Measurements from ENCODE around the gene PPP1R9A. TPM values are rescaled to one million over a fixed set of nuclear protein-coding genes. Genes with fewer than 3 reads are reported as not detected.

PPP1R9A gene
- total and polyA plus RNA-seq, 4 donors: 1.2 to 12.0 (median 4.5) TPM

GRCh38 chr7:95213809-95214492 lies 306.6 kb downstream of the PPP1R9A start:
- peak; percentile 97 for ATAC-seq (ENCODE audit: low FRiP score)
- H3K36me3 ChIP-seq (ENCODE audit: control insufficient read depth in 1 of 2, insufficient read depth in 2 of 2, low read length in 1 of 2): no peaks in the 10 kb centered on the region
- no peak overlapping the region for H3K4me3 ChIP-seq (ENCODE audit: low read length in 2 of 2)
- H3K27ac ChIP-seq (ENCODE audit: low read depth in 1 of 2, low read length in 2 of 2): peak overlapping the region; percentile 57 to 79
- intact Hi-C loops (cut with DNase I): no loop called here
- WGBS, 2 donors: 5 to 8% methylated on average over 6 of the region's 6 CpGs
- H3K4me1 ChIP-seq (ENCODE audit: control insufficient read depth in 1 of 2, insufficient read depth in 2 of 2, low read length in 2 of 2): peaks cover 0 to 4% of the 10 kb centered on the region in 2 donors
- no peaks in the 10 kb centered on the region for H3K9me3 ChIP-seq (ENCODE audit: control insufficient read depth, low read length)
- H3K27me3 ChIP-seq (ENCODE audit: control insufficient read depth in 1 of 2, insufficient read depth in 2 of 2, low read length in 1 of 2): no peaks in the 10 kb centered on the region
- peak; percentile 85 to 91 for DNase-seq

GRCh38 chr7:95219721-95220120 lies 312.3 kb downstream of the PPP1R9A start:
- intact Hi-C loops (cut with DNase I): no loop called here
- Histone ChIP-seq H3K36me3 (ENCODE audit: control insufficient read depth in 1 of 2, insufficient read depth in 2 of 2, low read length in 1 of 2) (no peaks in the 10 kb centered on the region), H3K27me3 (ENCODE audit: control insufficient read depth in 1 of 2, insufficient read depth in 2 of 2, low read length in 1 of 2) (no peaks in the 10 kb centered on the region), H3K27ac (ENCODE audit: low read depth in 1 of 2, low read length in 2 of 2) (no peak overlapping the region), H3K4me1 (ENCODE audit: control insufficient read depth in 1 of 2, insufficient read depth in 2 of 2, low read length in 2 of 2) (no peaks in the 10 kb centered on the region), H3K9me3 (ENCODE audit: control insufficient read depth, low read length) (no peaks in the 10 kb centered on the region), H3K4me3 (ENCODE audit: low read length in 2 of 2) (no peak overlapping the region)
- DNase-seq (no peak), ATAC-seq (ENCODE audit: low FRiP score) (no peak)
- WGBS, 2 donors: 68 to 71% methylated on average over 2 of the region's 2 CpGs

GRCh38 chr7:95220328-95220727 lies 312.9 kb downstream of the PPP1R9A start:
- Histone ChIP-seq H3K4me3 (ENCODE audit: low read length in 2 of 2) (no peak overlapping the region), H3K9me3 (ENCODE audit: control insufficient read depth, low read length) (no peaks in the 10 kb centered on the region), H3K27me3 (ENCODE audit: control insufficient read depth in 1 of 2, insufficient read depth in 2 of 2, low read length in 1 of 2) (no peaks in the 10 kb centered on the region), H3K4me1 (ENCODE audit: control insufficient read depth in 1 of 2, insufficient read depth in 2 of 2, low read length in 2 of 2) (no peaks in the 10 kb centered on the region), H3K27ac (ENCODE audit: low read depth in 1 of 2, low read length in 2 of 2) (no peak overlapping the region), H3K36me3 (ENCODE audit: control insufficient read depth in 1 of 2, insufficient read depth in 2 of 2, low read length in 1 of 2) (no peaks in the 10 kb centered on the region)
- 83 to 85% methylated on average over 3 of the region's 3 CpGs for WGBS, 2 donors
- intact Hi-C loops (cut with DNase I): no loop called here
- ATAC-seq (ENCODE audit: low FRiP score) (no peak), DNase-seq (no peak)

GRCh38 chr7:95225301-95225700 lies 317.9 kb downstream of the PPP1R9A start:
- intact Hi-C loops (cut with DNase I): no loop called here
- DNase-seq (no peak), ATAC-seq (ENCODE audit: low FRiP score) (no peak)
- Histone ChIP-seq H3K27ac (ENCODE audit: low read depth in 1 of 2, low read length in 2 of 2) (no peak overlapping the region), H3K36me3 (ENCODE audit: control insufficient read depth in 1 of 2, insufficient read depth in 2 of 2, low read length in 1 of 2) (no peaks in the 10 kb centered on the region), H3K4me1 (ENCODE audit: control insufficient read depth in 1 of 2, insufficient read depth in 2 of 2, low read length in 2 of 2) (no peaks in the 10 kb centered on the region), H3K4me3 (ENCODE audit: low read length in 2 of 2) (no peak overlapping the region), H3K9me3 (ENCODE audit: control insufficient read depth, low read length) (peaks cover 2% of the 10 kb centered on the region), H3K27me3 (ENCODE audit: control insufficient read depth in 1 of 2, insufficient read depth in 2 of 2, low read length in 1 of 2) (no peaks in the 10 kb centered on the region)
- 88 to 97% methylated on average over 2 of the region's 2 CpGs for WGBS, 2 donors

- intact Hi-C loops (cut with DNase I): no loop called here
- no peak overlapping the region for H3K27ac ChIP-seq (ENCODE audit: low read depth in 1 of 2, low read length in 2 of 2)
- DNase-seq (no peak), ATAC-seq (ENCODE audit: low FRiP score) (no peak)
- no peak overlapping the region for H3K4me3 ChIP-seq (ENCODE audit: low read length in 2 of 2)
- H3K36me3 ChIP-seq (ENCODE audit: control insufficient read depth in 1 of 2, insufficient read depth in 2 of 2, low read length in 1 of 2): no peaks in the 10 kb centered on the region
- H3K4me1 ChIP-seq (ENCODE audit: control insufficient read depth in 1 of 2, insufficient read depth in 2 of 2, low read length in 2 of 2): no peaks in the 10 kb centered on the region
- H3K27me3 ChIP-seq (ENCODE audit: control insufficient read depth in 1 of 2, insufficient read depth in 2 of 2, low read length in 1 of 2): no peaks in the 10 kb centered on the region
- peaks cover 2% of the 10 kb centered on the region for H3K9me3 ChIP-seq (ENCODE audit: control insufficient read depth, low read length)
- 90 to 93% methylated on average over 5 of the region's 5 CpGs for WGBS, 2 donors
These were observed 321.9 kb downstream of the PPP1R9A start for GRCh38 chr7:95229301-95229700.

- intact Hi-C loops (cut with DNase I): no loop called here
- no peak overlapping the region for H3K4me3 ChIP-seq (ENCODE audit: low read length in 2 of 2)
- DNase-seq (no peak), ATAC-seq (ENCODE audit: low FRiP score) (no peak)
- H3K4me1 ChIP-seq (ENCODE audit: control insufficient read depth in 1 of 2, insufficient read depth in 2 of 2, low read length in 2 of 2): no peaks in the 10 kb centered on the region
- WGBS, 2 donors: 54 to 56% methylated on average over 3 of the region's 3 CpGs
- no peaks in the 10 kb centered on the region for H3K27me3 ChIP-seq (ENCODE audit: control insufficient read depth in 1 of 2, insufficient read depth in 2 of 2, low read length in 1 of 2)
- H3K9me3 ChIP-seq (ENCODE audit: control insufficient read depth, low read length): no peaks in the 10 kb centered on the region
- no peak overlapping the region for H3K27ac ChIP-seq (ENCODE audit: low read depth in 1 of 2, low read length in 2 of 2)
- no peaks in the 10 kb centered on the region for H3K36me3 ChIP-seq (ENCODE audit: control insufficient read depth in 1 of 2, insufficient read depth in 2 of 2, low read length in 1 of 2)
These were observed 331.0 kb downstream of the PPP1R9A start for GRCh38 chr7:95238252-95238943.

GRCh38 chr7:95240921-95241320 lies 333.5 kb downstream of the PPP1R9A start:
- H3K36me3 ChIP-seq (ENCODE audit: control insufficient read depth in 1 of 2, insufficient read depth in 2 of 2, low read length in 1 of 2): no peaks in the 10 kb centered on the region
- DNase-seq: no peak
- ATAC-seq (ENCODE audit: low FRiP score): no peak
- WGBS, 2 donors: 95 to 96% methylated on average over 1 of the region's 1 CpG
- no peaks in the 10 kb centered on the region for H3K27me3 ChIP-seq (ENCODE audit: control insufficient read depth in 1 of 2, insufficient read depth in 2 of 2, low read length in 1 of 2)
- no peaks in the 10 kb centered on the region for H3K9me3 ChIP-seq (ENCODE audit: control insufficient read depth, low read length)
- H3K27ac ChIP-seq (ENCODE audit: low read depth in 1 of 2, low read length in 2 of 2): no peak overlapping the region
- H3K4me1 ChIP-seq (ENCODE audit: control insufficient read depth in 1 of 2, insufficient read depth in 2 of 2, low read length in 2 of 2): no peaks in the 10 kb centered on the region
- intact Hi-C loops (cut with DNase I): loop anchor here in 1 of 2 donors (10.0 kb wide), 1 partner anchor 786 kb away; no protein-coding TSS in a partner anchor
- H3K4me3 ChIP-seq (ENCODE audit: low read length in 2 of 2): no peak overlapping the region

GRCh38 chr7:95242266-95242665 lies 334.9 kb downstream of the PPP1R9A start:
- no peaks in the 10 kb centered on the region for H3K27me3 ChIP-seq (ENCODE audit: control insufficient read depth in 1 of 2, insufficient read depth in 2 of 2, low read length in 1 of 2)
- H3K4me3 ChIP-seq (ENCODE audit: low read length in 2 of 2): no peak overlapping the region
- ATAC-seq (ENCODE audit: low FRiP score) (no peak), DNase-seq (no peak)
- intact Hi-C loops (cut with DNase I): loop anchor here in 1 of 2 donors (10.0 kb wide), 1 partner anchor 787 kb away; no protein-coding TSS in a partner anchor
- no peaks in the 10 kb centered on the region for H3K36me3 ChIP-seq (ENCODE audit: control insufficient read depth in 1 of 2, insufficient read depth in 2 of 2, low read length in 1 of 2)
- no peak overlapping the region for H3K27ac ChIP-seq (ENCODE audit: low read depth in 1 of 2, low read length in 2 of 2)
- 11 to 15% methylated on average over 2 of the region's 2 CpGs for WGBS, 2 donors
- H3K9me3 ChIP-seq (ENCODE audit: control insufficient read depth, low read length): no peaks in the 10 kb centered on the region
- H3K4me1 ChIP-seq (ENCODE audit: control insufficient read depth in 1 of 2, insufficient read depth in 2 of 2, low read length in 2 of 2): no peaks in the 10 kb centered on the region

- intact Hi-C loops (cut with DNase I): loop anchor here (5.0 to 10.0 kb wide), 2 partner anchors 790 to 797 kb away; no protein-coding TSS in a partner anchor
- Histone ChIP-seq H3K36me3 (ENCODE audit: control insufficient read depth in 1 of 2, insufficient read depth in 2 of 2, low read length in 1 of 2) (no peaks in the 10 kb centered on the region), H3K27ac (ENCODE audit: low read depth in 1 of 2, low read length in 2 of 2) (no peak overlapping the region), H3K27me3 (ENCODE audit: control insufficient read depth in 1 of 2, insufficient read depth in 2 of 2, low read length in 1 of 2) (no peaks in the 10 kb centered on the region), H3K4me3 (ENCODE audit: low read length in 2 of 2) (no peak overlapping the region), H3K4me1 (ENCODE audit: control insufficient read depth in 1 of 2, insufficient read depth in 2 of 2, low read length in 2 of 2) (no peaks in the 10 kb centered on the region), H3K9me3 (ENCODE audit: control insufficient read depth, low read length) (no peaks in the 10 kb centered on the region)
- ATAC-seq (ENCODE audit: low FRiP score) (no peak), DNase-seq (no peak)
These were observed 337.2 kb downstream of the PPP1R9A start for GRCh38 chr7:95244616-95245015.
